GM12892 (cell line): ENCODE measurements around the gene TMEM143.

ENCODE experiments used
- POLR2A ChIP-seq: IDR thresholded peaks from 2 replicates; pipeline ENCODE4 v1.6.1; 2011; ENCODE audit warnings: low read depth, low read length, control low read depth
- POLR2AphosphoS5 ChIP-seq: IDR thresholded peaks from 2 replicates; pipeline ENCODE4 v1.6.1; 2011; ENCODE audit warnings: low read depth, low read length, control low read depth
- TAF1 ChIP-seq: IDR thresholded peaks from 2 replicates; pipeline ENCODE4 v1.6.1; 2011; ENCODE audit warnings: low read depth, mild to moderate bottlenecking, control low read depth, low read length, borderline replicate concordance

DNA sequence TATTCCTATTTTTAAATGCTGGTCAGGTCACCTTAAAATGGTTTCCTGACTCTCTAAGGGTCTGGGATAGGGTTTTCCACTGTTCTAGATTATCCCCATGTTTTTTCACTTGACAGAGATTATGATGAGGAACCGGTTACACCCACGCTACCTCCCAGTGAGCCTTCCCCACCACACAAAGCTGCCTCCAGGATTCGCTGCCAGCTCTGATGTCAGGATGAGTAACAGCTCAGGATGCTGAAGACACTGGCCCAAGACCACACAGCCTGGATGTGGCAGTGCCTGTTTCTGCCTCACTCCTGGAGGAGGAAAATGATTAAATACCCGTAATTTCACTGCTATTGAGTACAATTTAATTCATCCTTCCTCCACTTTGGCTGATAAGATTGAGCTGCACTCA, 70.9 kb downstream of the TMEM143 start:
- TF ChIP-seq POLR2A = no peak
- TF ChIP-seq POLR2AphosphoS5 = no peak
- no peak for TF ChIP-seq TAF1
